Fibroblast of lung (primary cell): Measurements from ENCODE around the gene CHD6. TPM values are rescaled to one million over a fixed set of nuclear protein-coding genes. Genes with fewer than 3 reads are reported as not detected.

ENCODE experiments used
- DNase-seq, 2 donors: peaks; one replicate each; pipeline versions ENCODE4 v3.0.0 to v3.0.0-alpha.2; 2010; ENCODE audit warnings: low read depth in 2 of 2
- H2AFZ ChIP-seq: 2 replicates; pipeline ENCODE4 v1.5.1; 2012; ENCODE audit warnings: low read length, control low read depth, inconsistent platforms
- H3K27ac ChIP-seq: 2 replicates; pipeline ENCODE4 v1.5.1; 2011; ENCODE audit warnings: low read length, control low read depth; ENCODE audit not compliant: insufficient read depth
- H3K27me3 ChIP-seq: 2 replicates; pipeline ENCODE4 v1.5.1; 2011; ENCODE audit warnings: mild to moderate bottlenecking, low read length; ENCODE audit not compliant: control insufficient read depth, insufficient read depth
- H3K36me3 ChIP-seq: 2 replicates; pipeline ENCODE4 v1.5.1; 2011; ENCODE audit warnings: low read length; ENCODE audit not compliant: control insufficient read depth, insufficient read depth
- H3K4me1 ChIP-seq: 2 replicates; pipeline ENCODE4 v1.5.1; 2011; ENCODE audit warnings: low read length; ENCODE audit not compliant: control insufficient read depth, insufficient read depth; ENCODE audit errors: extremely low read depth
- H3K4me2 ChIP-seq: 2 replicates; pipeline ENCODE4 v1.5.1; 2011; ENCODE audit warnings: low read length, control low read depth; ENCODE audit not compliant: insufficient read depth; ENCODE audit errors: extremely low read depth
- H3K4me3 ChIP-seq, 4 experiments: fragments of 200-600 bp in 1 of 4; sonication (generic) in 1 of 4; replicated peaks in 1 of 4; 2 replicates each; pipeline ENCODE4 v1.5.1; 2011 to 2016; ENCODE audit warnings: low read length in 4 of 4, low read depth in 3 of 4, mild to moderate bottlenecking in 3 of 4, control low read depth in 2 of 4, inconsistent platforms in 1 of 4, mixed read lengths in 1 of 4; ENCODE audit not compliant: insufficient read depth in 1 of 4; ENCODE audit errors: control extremely low read depth in 1 of 4
- H3K79me2 ChIP-seq: 2 replicates; pipeline ENCODE4 v1.5.1; 2012; ENCODE audit warnings: mild to moderate bottlenecking, low read length, inconsistent platforms; ENCODE audit not compliant: control insufficient read depth, insufficient read depth
- H3K9ac ChIP-seq: 2 replicates; pipeline ENCODE4 v1.5.1; 2011; ENCODE audit warnings: mild to moderate bottlenecking, low read length, control low read depth; ENCODE audit not compliant: insufficient read depth
- H3K9me3 ChIP-seq: 2 replicates; pipeline ENCODE4 v1.5.1; 2012; ENCODE audit warnings: low read depth, low read length; ENCODE audit not compliant: control insufficient read depth, insufficient read depth
- H4K20me1 ChIP-seq: 2 replicates; pipeline ENCODE4 v1.5.1; 2011; ENCODE audit warnings: low read length; ENCODE audit not compliant: control insufficient read depth, insufficient read depth; ENCODE audit errors: extremely low read depth
- CTCF ChIP-seq, 2 donors: IDR thresholded peaks in 1 of 2; conservative IDR thresholded peaks in 1 of 2; 1 replicate in 1 of 2; 2 replicates in 1 of 2; pipeline ENCODE4 v1.5.1; 2011 to 2012; ENCODE audit warnings: low read length in 2 of 2, control low read depth in 1 of 2, inconsistent platforms in 1 of 2, low read depth in 1 of 2, mild to moderate bottlenecking in 1 of 2
- EZH2 ChIP-seq: IDR thresholded peaks from 2 replicates; pipeline ENCODE4 v1.5.1; 2012; ENCODE audit warnings: low read length, control low read depth, mild to moderate bottlenecking; ENCODE audit errors: missing control alignments
- polyA plus RNA-seq, 2 donors: library from polyadenylated mRNA; depleted of rRNA in 1 of 2; stranded (reverse) in 1 of 2; unstranded in 1 of 2; fragments of >200 nt; gene quantifications; 2 replicates each; pipeline ENCODE4 v1.2.1, GENCODE V29; 2011 to 2012; ENCODE audit warnings: missing spikeins in 1 of 2
- total RNA-seq: library from RNA; depleted of rRNA; stranded (reverse); fragments of >200 nt; gene quantifications from 2 replicates; pipeline ENCODE4 v1.2.1, GENCODE V29; 2014

CHD6 gene
- total and polyA plus RNA-seq, 2 donors (not counting 1 experiment from before 2014, with no cell fraction given): 13.4 to 25.9 TPM

- no peak overlapping the region for H3K4me2 ChIP-seq
- no peaks in the 10 kb centered on the region for H3K9me3 ChIP-seq
- no peak overlapping the region for H2AFZ ChIP-seq
- no peaks in the 10 kb centered on the region for H4K20me1 ChIP-seq
- no peaks in the 10 kb centered on the region for H3K36me3 ChIP-seq
- H3K4me1 ChIP-seq: peaks cover 5% of the 10 kb centered on the region
- H3K9ac ChIP-seq: no peak overlapping the region
- no peak overlapping the region for H3K4me3 ChIP-seq
- TF ChIP-seq EZH2 (no peak), CTCF (conservative IDR thresholded peaks at IDR 0.05 in 1 of 2, IDR thresholded peaks at IDR 0.05 in 1 of 2; ENCODE audit: low read depth in 1 of 2, low read length in 2 of 2) (no peak)
- no peak overlapping the region for H3K27ac ChIP-seq
- no peaks in the 10 kb centered on the region for H3K79me2 ChIP-seq
- peak in 1 of 2 donors; percentile 31 for DNase-seq
- H3K27me3 ChIP-seq: no peaks in the 10 kb centered on the region
Measured at GRCh38 chr20:41526327-41526726, 91.8 kb downstream of the CHD6 start.

- Histone ChIP-seq H3K4me3 (peak overlapping the region in 2 of 4 experiments; percentile 14 to 34), H3K27me3 (no peaks in the 10 kb centered on the region), H3K79me2 (no peaks in the 10 kb centered on the region), H4K20me1 (no peaks in the 10 kb centered on the region), H3K4me2 (peak overlapping the region; percentile 75), H3K36me3 (no peaks in the 10 kb centered on the region), H3K9ac (no peak overlapping the region), H3K4me1 (peaks cover 5% of the 10 kb centered on the region), H3K9me3 (no peaks in the 10 kb centered on the region), H2AFZ (no peak overlapping the region), H3K27ac (no peak overlapping the region)
- TF ChIP-seq EZH2 (no peak), CTCF (conservative IDR thresholded peaks at IDR 0.05 in 1 of 2, IDR thresholded peaks at IDR 0.05 in 1 of 2; ENCODE audit: low read depth in 1 of 2, low read length in 2 of 2) (no peak)
- DNase-seq: peak; percentile 4 to 82
Measured at GRCh38 chr20:41524980-41525613, 93.1 kb downstream of the CHD6 start.

GRCh38 chr20:41523857-41524256 lies 94.3 kb downstream of the CHD6 start:
- Histone ChIP-seq H4K20me1 (no peaks in the 10 kb centered on the region), H3K27ac (no peak overlapping the region), H3K4me2 (no peak overlapping the region), H3K4me3 (no peak overlapping the region), H3K36me3 (no peaks in the 10 kb centered on the region), H3K27me3 (no peaks in the 10 kb centered on the region), H3K9me3 (no peaks in the 10 kb centered on the region), H3K79me2 (no peaks in the 10 kb centered on the region), H3K9ac (no peak overlapping the region), H3K4me1 (peaks cover 5% of the 10 kb centered on the region), H2AFZ (no peak overlapping the region)
- DNase-seq: no peak
- no peak for TF ChIP-seq EZH2
- TF ChIP-seq CTCF (conservative IDR thresholded peaks at IDR 0.05 in 1 of 2, IDR thresholded peaks at IDR 0.05 in 1 of 2; ENCODE audit: low read depth in 1 of 2, low read length in 2 of 2): no peak
